NCI-H526 (cell line): ENCODE data around the gene CASP8AP2.
A peak's percentile ranks its signal among the peaks of the same experiment; 100 is the strongest.
"Not testable (repeated sequence)": the region's sequence is repeated elsewhere in the genome, so short reads cannot be mapped to it uniquely, and the experiment has no call there.

ENCODE experiments used
- DNase-seq, 2 experiments: peaks; one replicate each; lab custom pipeline; 2025; lab: John Stamatoyannopoulos, UW

CASP8AP2 gene

DNA sequence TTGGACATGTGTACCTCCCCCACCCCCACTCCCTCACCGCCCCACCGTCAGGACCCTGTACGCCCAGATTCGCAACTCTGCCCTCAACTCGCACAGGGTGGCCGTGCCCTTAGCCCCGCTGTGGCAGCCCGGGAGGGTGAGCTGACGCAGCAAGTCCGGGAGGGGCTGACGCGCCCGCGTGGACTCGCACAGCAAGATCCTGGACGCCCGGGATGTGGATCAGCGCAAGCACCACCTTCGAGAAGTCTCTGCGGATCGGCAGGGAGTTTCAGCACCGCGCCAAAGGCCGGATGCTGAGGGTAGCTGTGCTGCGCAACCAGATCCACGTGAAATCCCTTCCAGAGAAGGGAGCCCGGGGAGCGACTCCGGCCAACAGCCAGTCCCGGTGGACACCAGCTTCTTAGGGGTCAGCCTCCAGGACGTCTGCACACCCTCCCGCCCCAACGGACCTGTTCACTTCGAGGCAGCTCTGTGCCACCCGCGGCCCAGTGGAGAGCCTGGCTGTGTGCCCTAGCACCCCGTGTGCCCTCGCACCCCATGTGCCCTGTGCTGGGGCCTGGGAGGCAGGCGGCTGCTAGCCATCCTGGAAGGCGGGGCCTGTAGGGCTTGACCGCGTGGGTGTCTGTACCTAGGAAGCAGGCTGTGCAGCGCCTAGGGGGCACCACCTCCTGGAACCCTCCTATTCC is 57.9 kb downstream of the CASP8AP2 start:
- DNase-seq: no peak

DNA sequence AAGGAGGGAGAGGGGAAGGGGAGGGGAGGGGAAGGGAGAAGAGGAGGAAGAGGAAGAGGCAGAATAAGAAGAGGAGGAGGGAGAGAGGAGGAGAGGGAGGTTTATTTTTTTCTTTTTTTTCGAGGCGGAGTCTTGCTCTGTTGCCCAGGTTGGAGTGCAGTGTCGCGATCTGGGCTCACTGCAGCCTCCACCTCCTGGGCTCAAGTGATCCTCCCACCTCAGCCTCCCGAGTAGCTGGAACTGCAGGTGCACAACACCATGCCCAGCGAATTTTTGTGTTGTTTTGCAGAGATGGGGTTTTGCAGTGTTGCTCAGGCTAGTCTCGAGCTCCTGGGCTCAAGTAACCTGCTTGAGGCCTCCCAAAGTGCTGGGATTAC is 58.4 kb downstream of the CASP8AP2 start:
- DNase-seq: no peak

DNA sequence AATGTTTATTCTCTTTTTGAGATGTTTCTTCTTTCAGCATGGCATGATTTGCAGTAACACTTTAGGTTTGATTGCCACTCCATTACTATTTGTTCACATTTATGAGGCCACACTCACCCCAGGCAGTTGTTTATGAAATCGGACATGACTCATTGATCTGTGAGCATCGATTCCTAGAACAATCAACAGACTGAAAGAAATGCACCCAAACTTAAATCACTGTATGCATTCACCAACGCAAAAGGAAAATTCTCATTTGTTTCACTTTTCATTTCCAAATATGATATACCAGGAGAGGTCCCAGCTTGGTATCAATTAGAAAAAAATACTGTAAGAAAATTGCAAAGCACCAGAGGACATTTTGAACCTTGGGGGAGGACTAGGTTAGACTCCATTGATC is 59.2 kb downstream of the CASP8AP2 start:
- DNase-seq: no peak

DNA sequence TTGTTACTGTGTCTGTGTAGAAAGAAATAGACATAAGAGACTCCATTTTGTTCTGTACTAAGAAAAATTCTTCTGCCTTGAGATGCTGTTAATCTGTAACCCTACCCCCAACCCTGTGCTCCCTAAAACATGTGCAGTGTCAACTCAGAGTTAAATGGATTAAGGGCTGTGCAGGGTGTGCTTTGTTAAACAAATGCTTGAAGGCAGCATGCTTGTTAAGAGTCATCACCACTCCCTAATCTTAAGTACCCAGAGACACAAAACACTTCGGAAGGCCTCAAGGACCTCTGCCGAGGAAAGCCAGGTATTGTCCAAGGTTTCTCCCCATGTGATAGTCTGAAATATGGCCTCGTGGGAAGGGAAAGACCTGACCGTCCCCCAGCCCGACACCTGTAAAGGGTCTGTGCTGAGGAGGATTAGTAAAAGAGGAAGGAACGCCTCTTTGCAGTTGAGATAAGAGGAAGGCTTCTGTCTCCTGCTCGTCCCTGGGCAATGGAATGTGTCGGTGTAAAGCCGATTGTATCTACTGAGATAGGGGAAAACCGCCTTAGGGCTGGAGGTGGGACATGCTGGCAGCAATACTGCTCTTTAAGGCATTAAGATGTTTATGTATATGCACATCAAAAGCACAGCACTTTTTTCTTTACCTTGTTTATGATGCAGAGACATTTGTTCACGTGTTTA is 61.3 kb downstream of the CASP8AP2 start:
- peak in 1 of 2 experiments; percentile 14 for DNase-seq

GRCh38 chr6:89892577-89892976 is 62.9 kb downstream of the CASP8AP2 start:
- not testable (repeated sequence) for DNase-seq

GRCh38 chr6:89894169-89894568 is 64.5 kb downstream of the CASP8AP2 start, which contains the start of gene GJA10:
Gene GJA10, plus strand, starts transcription at chr6:89894469. Its CDS starts 0 bp downstream, at chr6:89894469.
- DNase-seq: no peak

GRCh38 chr6:89895276-89895874 is 65.7 kb downstream of the CASP8AP2 start:
- DNase-seq: no peak

DNA sequence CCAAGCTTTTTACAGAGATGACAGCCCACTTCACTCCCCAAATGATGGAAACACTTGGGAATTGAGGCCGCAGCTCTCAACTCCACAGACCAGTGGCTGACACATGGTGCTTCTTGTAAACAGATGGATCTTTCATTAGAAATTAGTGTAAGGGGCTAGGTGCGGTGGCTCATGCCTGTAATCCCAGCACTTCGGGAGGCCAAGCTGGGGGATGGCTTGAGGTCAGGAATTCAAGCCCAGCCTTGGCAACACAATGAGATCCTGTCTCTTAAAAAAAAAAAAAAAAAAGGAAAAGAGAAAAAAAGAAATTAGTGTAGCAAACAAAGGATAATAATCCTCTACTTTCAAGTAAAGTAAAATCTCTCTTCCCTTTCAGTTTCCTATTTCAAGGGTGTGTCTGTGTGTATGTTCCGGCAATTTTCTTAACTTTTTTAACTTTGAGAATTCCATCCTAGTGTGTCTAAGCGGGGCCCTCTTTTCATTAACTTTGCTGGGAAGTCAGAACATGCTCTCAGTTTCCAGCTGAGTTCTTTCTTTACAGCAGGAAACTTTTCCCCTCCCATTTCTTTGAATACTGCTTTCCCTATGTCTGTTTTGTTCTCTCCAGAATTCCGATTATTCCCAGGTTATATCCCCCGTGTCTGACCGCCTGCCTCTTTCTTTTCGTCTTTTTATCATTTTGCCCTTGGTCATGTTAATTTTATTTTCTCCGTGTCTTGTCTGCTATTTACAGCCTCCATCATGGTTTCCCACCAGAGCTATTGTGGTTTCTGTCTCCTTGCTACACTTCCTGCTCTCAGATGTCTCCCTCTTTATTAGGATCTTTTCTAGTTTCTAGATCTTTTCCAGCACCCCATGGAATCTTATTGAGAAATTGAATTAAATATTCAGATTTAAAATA is 80.6 kb downstream of the CASP8AP2 start:
- DNase-seq: not testable (repeated sequence)

- DNase-seq: no peak
Observed at GRCh38 chr6:89910902-89911240, 81.2 kb downstream of the CASP8AP2 start.

- DNase-seq: no peak
Observed at GRCh38 chr6:89916136-89916920, 86.6 kb downstream of the CASP8AP2 start.

- no peak for DNase-seq
Observed at GRCh38 chr6:89917216-89917615, 87.5 kb downstream of the CASP8AP2 start.

DNA sequence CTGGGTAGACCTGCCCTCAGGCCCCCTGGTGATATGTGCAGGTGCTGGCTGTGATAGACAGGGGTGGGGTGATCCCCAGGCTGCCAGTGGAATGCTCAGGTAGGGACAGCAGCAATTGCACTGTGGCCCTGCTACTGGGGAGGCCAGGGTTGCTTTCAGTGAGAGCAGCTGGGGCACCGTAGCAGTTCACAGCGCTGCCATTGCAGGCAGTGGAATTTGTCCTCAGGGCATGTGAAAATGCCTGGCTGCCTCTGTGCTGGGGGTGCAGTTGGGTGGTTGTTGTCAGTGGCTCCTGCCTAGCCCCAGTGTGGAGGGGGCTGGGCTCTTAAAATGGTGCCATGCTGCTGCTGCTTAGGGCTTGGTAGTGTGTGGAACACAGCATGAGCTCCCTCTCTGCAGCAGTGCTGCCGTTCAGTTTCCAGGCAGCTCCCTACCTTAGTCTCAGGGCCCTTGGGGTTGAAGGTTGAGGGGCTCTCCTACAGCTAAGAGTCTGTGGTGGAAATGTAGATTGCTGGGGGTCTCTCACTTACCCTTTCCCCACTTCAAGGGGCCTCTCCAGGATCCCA is 88.2 kb downstream of the CASP8AP2 start:
- DNase-seq: no peak
